Measurements from ENCODE around the gene FAM185A. TPM values are rescaled to one million over a fixed set of nuclear protein-coding genes. Genes with fewer than 3 reads are reported as not detected.

The FAM185A gene
- total and polyA plus RNA-seq, 2 of the 8 experiments (the other 6 are each of a cell fraction or from before 2014, with no cell fraction given), result 5.2 to 6.6 TPM

DNA sequence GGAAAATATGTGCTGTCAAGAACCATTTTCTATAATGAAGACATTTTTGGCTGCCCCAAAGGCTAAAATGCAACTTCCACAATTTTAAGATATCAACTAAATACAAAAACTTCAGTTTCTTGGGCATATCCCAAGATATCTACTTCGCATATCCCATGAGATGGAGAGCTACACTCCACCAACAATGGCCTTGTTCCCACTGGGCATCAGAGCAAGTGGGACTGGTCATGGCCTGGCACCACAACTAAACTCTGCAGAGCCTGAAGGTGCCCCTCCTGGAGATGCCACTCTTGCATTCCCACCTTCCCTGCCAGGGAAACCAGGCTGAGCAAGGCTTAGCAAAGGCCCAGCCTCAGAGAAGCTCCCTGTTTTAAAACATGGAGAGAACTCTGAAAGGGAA, 88.2 kb downstream of the FAM185A start:
- no peaks in the 10 kb centered on the region for H3K23me2 ChIP-seq (ENCODE audit: low read depth, low read length)
- 82% methylated on average over 1 of the region's 1 CpG; no CpG with 5 or more reads in 1 of the 2 experiments for WGBS, 2 experiments (ENCODE audit: extremely low coverage in 1 of 2, insufficient coverage in 1 of 2, insufficient read length in 1 of 2, insufficient replicate concordance in 2 of 2, low coverage in 1 of 2, low lambda C conversion rate in 2 of 2, missing lambda C conversion rate in 1 of 2)
- no peaks in the 10 kb centered on the region for H3K4me1 ChIP-seq (replicated peaks in 1 of 4; ENCODE audit: control insufficient read depth in 3 of 4, insufficient read depth in 4 of 4, low read length in 3 of 4)
- no peak for TF ChIP-seq NANOG (IDR thresholded peaks at IDR 0.05; ENCODE audit: insufficient read depth, low read depth, low read length, poor library complexity, severe bottlenecking)
- TF ChIP-seq BRCA1 (IDR thresholded peaks at IDR 0.05; ENCODE audit: low read depth, low read length), result no peak
- no peak for TF ChIP-seq SRF (IDR thresholded peaks at IDR 0.05; ENCODE audit: low read depth, low read length)
- no peak overlapping the region for H4K91ac ChIP-seq (replicated peaks; ENCODE audit: insufficient read length, low read length)
- POLR2A ChIA-PET (ENCODE audit: partially characterized antibody), result no interaction called here
- no peaks in the 10 kb centered on the region for H3K36me3 ChIP-seq (ENCODE audit: control insufficient read depth in 2 of 4, insufficient read depth in 4 of 4, low read length in 3 of 4)
- no peak overlapping the region for H3K4ac ChIP-seq (replicated peaks; ENCODE audit: insufficient read length, low read depth, low read length)
- no peak overlapping the region for H2AK5ac ChIP-seq (ENCODE audit: low read depth, low read length)
- no peak overlapping the region for H3K14ac ChIP-seq (ENCODE audit: insufficient read length)
- H3K18ac ChIP-seq (ENCODE audit: extremely low read depth, low read length), result no peak overlapping the region
- H3K27me3 ChIP-seq (replicated peaks in 1 of 4; ENCODE audit: control insufficient read depth in 3 of 4, extremely low read depth in 1 of 4, insufficient read depth in 3 of 4, low read length in 3 of 4), result peaks cover 0 to 1% (median 0%) of the 10 kb centered on the region in 4 experiments; a peak in 1 of 7 replicates
- no peak overlapping the region for H2BK5ac ChIP-seq (ENCODE audit: low read depth, low read length)
- no peak overlapping the region for H3K4me2 ChIP-seq (ENCODE audit: insufficient read depth in 1 of 2, low read depth in 2 of 2, low read length in 2 of 2)
- H4K8ac ChIP-seq (ENCODE audit: extremely low read depth, insufficient read depth, low read length), result no peak overlapping the region
- no peaks in the 10 kb centered on the region for H3K79me2 ChIP-seq (ENCODE audit: control insufficient read depth in 1 of 2, insufficient read depth in 2 of 2, low read length in 2 of 2)
- H2BK20ac ChIP-seq (ENCODE audit: low read length), result no peak overlapping the region
- H3K9me3 ChIP-seq (ENCODE audit: insufficient read depth in 2 of 2, low read depth in 1 of 2, low read length in 1 of 2), result no peaks in the 10 kb centered on the region
- H4K5ac ChIP-seq (ENCODE audit: insufficient read length, low read depth, low read length), result no peak overlapping the region
- FAIRE-seq, result no peak
- H2BK15ac ChIP-seq (ENCODE audit: low read length), result no peak overlapping the region
- H2BK12ac ChIP-seq (ENCODE audit: low read depth, low read length), result no peak overlapping the region
- H3K4me3 ChIP-seq (ENCODE audit: extremely low read depth in 1 of 4, insufficient read depth in 2 of 4, low read depth in 3 of 4, low read length in 4 of 4), result no peak overlapping the region
- H2AFZ ChIP-seq (ENCODE audit: low read length), result no peak overlapping the region
- no peak overlapping the region for H2BK120ac ChIP-seq (replicated peaks; ENCODE audit: low read depth, low read length)
- H3K23ac ChIP-seq (ENCODE audit: insufficient read length), result no peak overlapping the region
- no peak for DNase-seq (ENCODE audit: low read depth in 1 of 2, low spot score in 2 of 2)
- no peak overlapping the region for H3K56ac ChIP-seq (replicated peaks; ENCODE audit: insufficient read length, low read depth, low read length)
- H3K79me1 ChIP-seq (ENCODE audit: low read depth, low read length), result no peaks in the 10 kb centered on the region
- CTCF ChIA-PET (ENCODE audit: partially characterized antibody), result interaction anchor here (0.8 to 0.9 kb wide), 2 partner anchors 28 to 227 kb away, joined by 3 to 5 read pairs; no protein-coding TSS in a partner anchor
- no peak overlapping the region for H3K27ac ChIP-seq (ENCODE audit: low read depth, low read length)
- no peak overlapping the region for H3K9ac ChIP-seq (replicated peaks in 1 of 4; ENCODE audit: extremely low read depth in 1 of 4, low read depth in 3 of 4, low read length in 3 of 4)
- H4K20me1 ChIP-seq (replicated peaks in 1 of 2; ENCODE audit: control insufficient read depth in 1 of 2, insufficient read depth in 2 of 2, low read length in 2 of 2), result no peaks in the 10 kb centered on the region

All from H1 (cell line).